ENCODE measurements around the gene CCL8.

CCL8 gene

DNA sequence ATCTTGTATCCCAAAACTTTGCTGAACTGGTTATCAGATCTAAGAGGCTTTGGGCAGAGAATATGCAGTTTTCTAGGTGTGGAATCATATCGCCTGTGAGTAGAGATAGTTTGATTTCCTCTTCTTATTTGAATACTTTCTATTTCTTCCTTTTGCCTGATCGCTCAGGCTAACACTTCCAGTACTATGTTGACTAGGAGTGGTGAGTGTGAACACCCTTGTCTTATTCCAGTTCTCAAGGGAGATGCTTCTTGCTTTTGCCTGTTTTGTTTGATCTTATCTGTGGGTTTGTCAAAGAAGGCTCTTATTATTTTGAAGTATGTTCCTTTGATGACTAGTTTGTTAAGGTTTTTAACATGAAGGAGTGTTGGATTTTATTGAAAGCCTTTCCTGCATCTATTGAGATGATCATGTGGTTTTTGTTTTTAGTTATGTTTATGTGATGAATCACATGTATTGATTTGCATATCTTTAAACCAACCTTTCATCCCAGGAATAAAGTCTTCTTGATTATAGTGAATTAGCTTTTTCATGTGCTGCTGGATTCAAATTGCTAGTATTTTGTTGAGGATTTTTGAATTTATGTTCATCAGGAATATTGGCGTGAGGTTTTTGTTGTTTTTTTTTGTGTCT lies 20.0 kb downstream of the CCL8 start:
- no peak for ATAC-seq
- TF ChIP-seq GLIS3 (CRISPR knock-in tag; IDR thresholded peaks at IDR 0.05), result no peak
- TF ChIP-seq TOX (CRISPR knock-in tag; IDR thresholded peaks at IDR 0.05; ENCODE audit: borderline replicate concordance), result no peak
- TF ChIP-seq ZNF8 (CRISPR knock-in tag; IDR thresholded peaks at IDR 0.05), result no peak
- no peak for TF ChIP-seq ZC3H10 (CRISPR knock-in tag; IDR thresholded peaks at IDR 0.05)
- no peak for TF ChIP-seq ZFP30 (CRISPR knock-in tag; IDR thresholded peaks at IDR 0.05)
- no peak for TF ChIP-seq BACH2 (CRISPR knock-in tag; IDR thresholded peaks at IDR 0.05; ENCODE audit: borderline replicate concordance)
- no peak for TF ChIP-seq ARNTL (CRISPR knock-in tag; IDR thresholded peaks at IDR 0.05; ENCODE audit: borderline replicate concordance, low read depth)
- no peak for TF ChIP-seq SNAI2 (CRISPR knock-in tag; IDR thresholded peaks at IDR 0.05)
- TF ChIP-seq, protein P1, sequence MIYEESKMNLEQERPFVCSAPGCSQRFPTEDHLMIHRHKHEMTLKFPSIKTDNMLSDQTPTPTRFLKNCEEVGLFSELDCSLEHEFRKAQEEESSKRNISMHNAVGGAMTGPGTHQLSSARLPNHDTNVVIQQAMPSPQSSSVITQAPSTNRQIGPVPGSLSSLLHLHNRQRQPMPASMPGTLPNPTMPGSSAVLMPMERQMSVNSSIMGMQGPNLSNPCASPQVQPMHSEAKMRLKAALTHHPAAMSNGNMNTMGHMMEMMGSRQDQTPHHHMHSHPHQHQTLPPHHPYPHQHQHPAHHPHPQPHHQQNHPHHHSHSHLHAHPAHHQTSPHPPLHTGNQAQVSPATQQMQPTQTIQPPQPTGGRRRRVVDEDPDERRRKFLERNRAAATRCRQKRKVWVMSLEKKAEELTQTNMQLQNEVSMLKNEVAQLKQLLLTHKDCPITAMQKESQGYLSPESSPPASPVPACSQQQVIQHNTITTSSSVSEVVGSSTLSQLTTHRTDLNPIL (CRISPR knock-in tag; IDR thresholded peaks at IDR 0.05; ENCODE audit: low read depth), result no peak
- TF ChIP-seq ZNF565 (CRISPR knock-in tag; conservative IDR thresholded peaks at IDR 0.05; ENCODE audit: low read depth), result no peak
- no peak for TF ChIP-seq ZFP3 (CRISPR knock-in tag; IDR thresholded peaks at IDR 0.05)
- TF ChIP-seq, protein P2, sequence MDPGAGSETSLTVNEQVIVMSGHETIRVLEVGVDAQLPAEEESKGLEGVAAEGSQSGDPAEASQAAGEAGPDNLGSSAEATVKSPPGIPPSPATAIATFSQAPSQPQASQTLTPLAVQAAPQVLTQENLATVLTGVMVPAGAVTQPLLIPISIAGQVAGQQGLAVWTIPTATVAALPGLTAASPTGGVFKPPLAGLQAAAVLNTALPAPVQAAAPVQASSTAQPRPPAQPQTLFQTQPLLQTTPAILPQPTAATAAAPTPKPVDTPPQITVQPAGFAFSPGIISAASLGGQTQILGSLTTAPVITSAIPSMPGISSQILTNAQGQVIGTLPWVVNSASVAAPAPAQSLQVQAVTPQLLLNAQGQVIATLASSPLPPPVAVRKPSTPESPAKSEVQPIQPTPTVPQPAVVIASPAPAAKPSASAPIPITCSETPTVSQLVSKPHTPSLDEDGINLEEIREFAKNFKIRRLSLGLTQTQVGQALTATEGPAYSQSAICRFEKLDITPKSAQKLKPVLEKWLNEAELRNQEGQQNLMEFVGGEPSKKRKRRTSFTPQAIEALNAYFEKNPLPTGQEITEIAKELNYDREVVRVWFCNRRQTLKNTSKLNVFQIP (CRISPR knock-in tag; IDR thresholded peaks at IDR 0.05; ENCODE audit: borderline replicate concordance, low read depth), result no peak

DNA sequence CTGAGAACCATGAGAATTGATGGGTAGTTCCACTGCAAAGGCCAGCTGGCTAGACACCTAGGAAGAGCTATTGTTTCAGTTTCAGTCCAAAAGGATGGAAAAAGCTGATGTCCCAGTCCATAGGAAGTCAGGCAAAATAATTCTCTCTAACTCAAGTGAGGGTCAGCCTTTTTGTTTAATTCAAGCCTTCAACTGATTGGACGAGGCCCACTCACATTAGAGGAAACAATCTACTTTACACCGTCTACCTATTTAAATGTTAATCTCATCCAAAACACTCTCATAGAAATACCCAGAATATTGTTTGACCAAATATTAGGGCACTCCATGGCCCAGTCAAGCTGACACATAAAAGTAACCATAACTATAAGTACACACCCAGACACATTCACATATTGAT lies 22.7 kb downstream of the CCL8 start:
- TF ChIP-seq, protein P3, sequence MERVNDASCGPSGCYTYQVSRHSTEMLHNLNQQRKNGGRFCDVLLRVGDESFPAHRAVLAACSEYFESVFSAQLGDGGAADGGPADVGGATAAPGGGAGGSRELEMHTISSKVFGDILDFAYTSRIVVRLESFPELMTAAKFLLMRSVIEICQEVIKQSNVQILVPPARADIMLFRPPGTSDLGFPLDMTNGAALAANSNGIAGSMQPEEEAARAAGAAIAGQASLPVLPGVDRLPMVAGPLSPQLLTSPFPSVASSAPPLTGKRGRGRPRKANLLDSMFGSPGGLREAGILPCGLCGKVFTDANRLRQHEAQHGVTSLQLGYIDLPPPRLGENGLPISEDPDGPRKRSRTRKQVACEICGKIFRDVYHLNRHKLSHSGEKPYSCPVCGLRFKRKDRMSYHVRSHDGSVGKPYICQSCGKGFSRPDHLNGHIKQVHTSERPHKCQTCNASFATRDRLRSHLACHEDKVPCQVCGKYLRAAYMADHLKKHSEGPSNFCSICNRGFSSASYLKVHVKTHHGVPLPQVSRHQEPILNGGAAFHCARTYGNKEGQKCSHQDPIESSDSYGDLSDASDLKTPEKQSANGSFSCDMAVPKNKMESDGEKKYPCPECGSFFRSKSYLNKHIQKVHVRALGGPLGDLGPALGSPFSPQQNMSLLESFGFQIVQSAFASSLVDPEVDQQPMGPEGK (CRISPR knock-in tag; IDR thresholded peaks at IDR 0.05; ENCODE audit: borderline replicate concordance), result no peak
- TF ChIP-seq, protein P4, sequence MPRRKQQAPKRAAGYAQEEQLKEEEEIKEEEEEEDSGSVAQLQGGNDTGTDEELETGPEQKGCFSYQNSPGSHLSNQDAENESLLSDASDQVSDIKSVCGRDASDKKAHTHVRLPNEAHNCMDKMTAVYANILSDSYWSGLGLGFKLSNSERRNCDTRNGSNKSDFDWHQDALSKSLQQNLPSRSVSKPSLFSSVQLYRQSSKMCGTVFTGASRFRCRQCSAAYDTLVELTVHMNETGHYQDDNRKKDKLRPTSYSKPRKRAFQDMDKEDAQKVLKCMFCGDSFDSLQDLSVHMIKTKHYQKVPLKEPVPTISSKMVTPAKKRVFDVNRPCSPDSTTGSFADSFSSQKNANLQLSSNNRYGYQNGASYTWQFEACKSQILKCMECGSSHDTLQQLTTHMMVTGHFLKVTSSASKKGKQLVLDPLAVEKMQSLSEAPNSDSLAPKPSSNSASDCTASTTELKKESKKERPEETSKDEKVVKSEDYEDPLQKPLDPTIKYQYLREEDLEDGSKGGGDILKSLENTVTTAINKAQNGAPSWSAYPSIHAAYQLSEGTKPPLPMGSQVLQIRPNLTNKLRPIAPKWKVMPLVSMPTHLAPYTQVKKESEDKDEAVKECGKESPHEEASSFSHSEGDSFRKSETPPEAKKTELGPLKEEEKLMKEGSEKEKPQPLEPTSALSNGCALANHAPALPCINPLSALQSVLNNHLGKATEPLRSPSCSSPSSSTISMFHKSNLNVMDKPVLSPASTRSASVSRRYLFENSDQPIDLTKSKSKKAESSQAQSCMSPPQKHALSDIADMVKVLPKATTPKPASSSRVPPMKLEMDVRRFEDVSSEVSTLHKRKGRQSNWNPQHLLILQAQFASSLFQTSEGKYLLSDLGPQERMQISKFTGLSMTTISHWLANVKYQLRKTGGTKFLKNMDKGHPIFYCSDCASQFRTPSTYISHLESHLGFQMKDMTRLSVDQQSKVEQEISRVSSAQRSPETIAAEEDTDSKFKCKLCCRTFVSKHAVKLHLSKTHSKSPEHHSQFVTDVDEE (CRISPR knock-in tag; IDR thresholded peaks at IDR 0.05), result no peak
- TF ChIP-seq BACH2 (CRISPR knock-in tag; IDR thresholded peaks at IDR 0.05; ENCODE audit: borderline replicate concordance), result no peak
- TF ChIP-seq ZFP3 (CRISPR knock-in tag; IDR thresholded peaks at IDR 0.05), result no peak
- no peak for TF ChIP-seq ESRRG (CRISPR knock-in tag; IDR thresholded peaks at IDR 0.05)
- TF ChIP-seq OSR1 (CRISPR knock-in tag; IDR thresholded peaks at IDR 0.05), result no peak
- no peak for TF ChIP-seq ZFP30 (CRISPR knock-in tag; IDR thresholded peaks at IDR 0.05)
- ATAC-seq, result no peak

DNA sequence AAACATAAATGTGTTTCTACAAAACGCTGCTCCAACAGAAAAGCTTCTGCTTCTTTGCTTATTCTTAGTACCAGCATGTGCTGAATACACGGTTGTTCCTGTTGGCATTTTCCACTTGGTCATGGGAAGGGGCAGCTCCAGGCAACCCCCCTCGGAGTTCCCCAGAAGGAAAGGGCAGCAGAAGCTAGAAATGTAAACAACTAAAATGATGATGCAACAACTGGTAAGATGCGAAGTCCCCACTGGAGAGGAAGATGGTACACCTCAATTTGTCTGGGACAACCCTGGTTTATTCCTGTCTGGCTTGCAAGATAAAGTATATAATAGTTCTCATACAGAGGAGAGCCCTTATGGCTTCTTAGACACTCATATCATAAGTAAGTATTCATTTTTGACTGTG lies 27.8 kb downstream of the CCL8 start:
- no peak for ATAC-seq
- TF ChIP-seq, protein P1 (CRISPR knock-in tag; IDR thresholded peaks at IDR 0.05; ENCODE audit: low read depth), result no peak
- no peak for TF ChIP-seq PPARA (CRISPR knock-in tag; IDR thresholded peaks at IDR 0.05; ENCODE audit: borderline replicate concordance)
- TF ChIP-seq BACH2 (CRISPR knock-in tag; IDR thresholded peaks at IDR 0.05; ENCODE audit: borderline replicate concordance), result no peak
- TF ChIP-seq OSR1 (CRISPR knock-in tag; IDR thresholded peaks at IDR 0.05), result no peak
- TF ChIP-seq SNAI2 (CRISPR knock-in tag; IDR thresholded peaks at IDR 0.05), result no peak
- TF ChIP-seq TOX (CRISPR knock-in tag; IDR thresholded peaks at IDR 0.05; ENCODE audit: borderline replicate concordance), result no peak
- TF ChIP-seq ZFP3 (CRISPR knock-in tag; IDR thresholded peaks at IDR 0.05), result no peak
- TF ChIP-seq, protein P3 (CRISPR knock-in tag; IDR thresholded peaks at IDR 0.05; ENCODE audit: borderline replicate concordance), result no peak
- TF ChIP-seq RARB (CRISPR knock-in tag; IDR thresholded peaks at IDR 0.05), result no peak
- TF ChIP-seq ZNF565 (CRISPR knock-in tag; conservative IDR thresholded peaks at IDR 0.05; ENCODE audit: low read depth), result no peak
